HEK293T (cell line): ENCODE data around the gene BTN2A1.

Source experiments
- ARNT ChIP-seq: fragments of 450-650 bp; IDR thresholded peaks from 2 replicates; pipeline ENCODE4 v1.6.1; 2017; ENCODE audit warnings: mild to moderate bottlenecking
- BHLHE40 ChIP-seq: fragments of 450-650 bp; IDR thresholded peaks from 2 replicates; pipeline ENCODE4 v1.6.1; 2016; ENCODE audit warnings: mild to moderate bottlenecking, moderate library complexity, borderline replicate concordance
- ELF4 ChIP-seq: fragments of 450-650 bp; IDR thresholded peaks from 2 replicates; pipeline ENCODE4 v1.6.1; 2017; ENCODE audit warnings: antibody characterized with exemption
- FOXA1 ChIP-seq: fragments of 450-650 bp; IDR thresholded peaks from 2 replicates; pipeline ENCODE4 v1.6.1; 2016; ENCODE audit warnings: mild to moderate bottlenecking
- FOXK2 ChIP-seq: fragments of 450-650 bp; IDR thresholded peaks from 2 replicates; pipeline ENCODE4 v1.6.1; 2016; ENCODE audit warnings: mild to moderate bottlenecking
- FOXM1 ChIP-seq: fragments of 450-650 bp; IDR thresholded peaks from 2 replicates; pipeline ENCODE4 v1.6.1; 2017; ENCODE audit warnings: mild to moderate bottlenecking, borderline replicate concordance
- LEF1 ChIP-seq: fragments of 450-650 bp; IDR thresholded peaks from 2 replicates; pipeline ENCODE4 v1.6.1; 2017; ENCODE audit warnings: mild to moderate bottlenecking, borderline replicate concordance
- NFRKB ChIP-seq: fragments of 450-650 bp; IDR thresholded peaks from 2 replicates; pipeline ENCODE4 v1.6.1; 2016; ENCODE audit warnings: mild to moderate bottlenecking, moderate library complexity
- PKNOX1 ChIP-seq: fragments of 450-650 bp; IDR thresholded peaks from 2 replicates; pipeline ENCODE4 v1.6.1; 2016
- SP1 ChIP-seq: fragments of 450-650 bp; IDR thresholded peaks from 2 replicates; pipeline ENCODE4 v1.6.1; 2017
- SUZ12 ChIP-seq: fragments of 450-650 bp; IDR thresholded peaks from 2 replicates; pipeline ENCODE4 v1.6.1; 2016; ENCODE audit warnings: mild to moderate bottlenecking
- TARDBP ChIP-seq: fragments of 450-650 bp; IDR thresholded peaks from 2 replicates; pipeline ENCODE4 v1.6.1; 2016
- ZNF384 ChIP-seq: fragments of 450-650 bp; IDR thresholded peaks from 2 replicates; pipeline ENCODE4 v1.6.1; 2016

GRCh38 chr6:26485112-26485780 lies 27.5 kb downstream of the BTN2A1 start:
- TF ChIP-seq BHLHE40, result no peak
- TF ChIP-seq ZNF384, result no peak
- TF ChIP-seq TARDBP, result no peak
- TF ChIP-seq SUZ12, result no peak
- TF ChIP-seq ARNT, result no peak
- no peak for TF ChIP-seq ELF4
- TF ChIP-seq PKNOX1, result no peak
- TF ChIP-seq FOXM1, result no peak
- no peak for TF ChIP-seq FOXK2
- no peak for TF ChIP-seq NFRKB
- TF ChIP-seq FOXA1, result no peak
- TF ChIP-seq SP1, result no peak
- TF ChIP-seq LEF1, result no peak
